Choroid plexus epithelial cell (primary cell): ENCODE measurements around the gene DIDO1.
"Not testable (repeated sequence)": the region's sequence is repeated elsewhere in the genome, so short reads cannot be mapped to it uniquely, and the experiment has no call there.

ENCODE experiments used
- DNase-seq: peaks from one replicate; pipeline ENCODE4 v3.0.0-alpha.2; 2010; ENCODE audit warnings: low read depth
- H3K4me3 ChIP-seq: 2 replicates; pipeline ENCODE4 v1.5.1; 2011; ENCODE audit warnings: low read depth, mild to moderate bottlenecking, control low read depth, low read length, moderate library complexity
- CTCF ChIP-seq: conservative IDR thresholded peaks from 2 replicates; pipeline ENCODE4 v1.5.1; 2011; ENCODE audit warnings: low read depth, mild to moderate bottlenecking, control low read depth, inconsistent platforms, low read length, moderate library complexity

The DIDO1 gene

GRCh38 chr20:62855120-62855519, 71.2 kb downstream of the DIDO1 start:
- no peak for TF ChIP-seq CTCF
- no peak for DNase-seq
- no peak overlapping the region for H3K4me3 ChIP-seq

DNA sequence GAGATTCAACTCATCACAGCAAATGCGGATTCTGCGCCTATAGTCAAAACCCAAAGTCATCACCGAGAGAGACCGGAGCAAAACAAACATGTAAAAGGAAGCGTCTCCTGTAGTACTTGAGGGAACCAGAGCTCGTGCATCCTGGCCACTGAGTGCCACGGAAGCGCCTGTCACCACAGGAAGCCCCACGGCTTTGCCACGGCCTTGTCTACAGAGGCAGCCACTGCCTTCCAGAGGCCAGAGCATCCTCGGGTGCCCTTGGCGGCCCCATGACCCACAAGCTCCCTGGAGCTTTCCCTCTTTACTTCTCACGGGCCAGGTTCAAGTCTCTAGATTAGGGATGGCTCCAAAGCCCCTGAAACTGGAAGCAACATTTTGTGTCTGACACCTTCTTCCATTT, 72.2 kb downstream of the DIDO1 start:
- no peak for TF ChIP-seq CTCF
- DNase-seq = no peak
- H3K4me3 ChIP-seq = no peak overlapping the region

DNA sequence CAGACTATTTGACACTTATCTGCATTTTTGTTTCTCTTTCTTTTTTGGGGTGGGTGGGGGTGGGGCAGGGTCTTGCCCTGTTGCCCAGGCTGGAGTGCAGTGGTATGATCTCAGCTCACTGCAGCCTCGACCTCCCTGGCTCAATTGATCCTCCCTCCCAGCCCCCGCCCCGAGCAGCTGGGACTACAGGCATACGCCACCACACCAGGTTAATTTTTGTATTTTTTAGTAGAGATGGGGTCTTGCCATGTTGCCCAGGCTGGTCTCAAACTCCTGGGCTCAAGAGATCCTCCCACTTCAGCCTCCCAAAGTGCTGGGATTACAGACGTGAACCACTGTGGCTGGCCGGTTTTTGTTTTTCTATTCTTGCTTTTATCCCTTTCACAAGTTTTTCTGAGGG, 73.0 kb downstream of the DIDO1 start:
- not testable (repeated sequence) for H3K4me3 ChIP-seq, DNase-seq

DNA sequence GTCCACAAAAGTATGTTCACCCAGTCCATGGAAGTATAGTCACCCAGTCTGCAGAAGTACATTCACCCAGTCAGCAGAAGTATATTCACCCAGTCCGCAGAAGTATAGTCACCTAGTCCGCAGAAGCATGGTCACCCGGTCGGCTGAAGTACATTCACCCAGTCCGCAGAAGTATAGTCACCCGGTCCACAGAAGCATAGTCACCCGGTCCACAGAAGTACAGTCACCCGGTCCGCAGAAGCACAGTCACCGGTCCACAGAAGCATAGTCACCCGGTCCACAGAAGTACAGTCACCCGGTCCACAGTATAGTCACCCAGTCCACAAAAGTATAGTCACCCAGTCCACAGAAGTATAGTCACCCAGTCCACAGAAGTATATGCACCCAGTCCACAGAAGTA, 73.5 kb downstream of the DIDO1 start:
- no peak for DNase-seq
- TF ChIP-seq CTCF = no peak
- H3K4me3 ChIP-seq = no peak overlapping the region

DNA sequence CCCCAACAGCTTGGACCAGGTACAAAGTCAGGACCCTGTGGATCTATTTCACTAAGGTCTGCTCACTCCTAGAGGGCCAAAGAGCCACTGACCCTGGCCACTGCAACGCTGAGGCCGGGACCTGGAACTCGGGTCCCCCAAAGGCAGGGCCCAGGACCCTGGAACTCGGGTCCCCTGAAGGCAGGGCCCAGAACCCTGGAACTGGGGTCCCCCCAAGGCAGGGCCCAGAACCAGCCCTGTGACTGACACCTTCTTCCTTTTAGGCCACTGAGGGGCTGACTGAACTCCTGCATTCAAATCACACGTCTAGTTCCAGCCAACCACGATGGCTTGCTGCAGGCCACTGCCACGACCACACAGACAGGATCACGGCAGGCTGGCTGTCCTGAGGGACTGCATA, 74.1 kb downstream of the DIDO1 start:
- TF ChIP-seq CTCF = no peak
- no peak for DNase-seq
- H3K4me3 ChIP-seq = no peak overlapping the region

- H3K4me3 ChIP-seq = no peak overlapping the region
- no peak for TF ChIP-seq CTCF
- no peak for DNase-seq
Measured at GRCh38 chr20:62850333-62850974, 75.9 kb downstream of the DIDO1 start.

DNA sequence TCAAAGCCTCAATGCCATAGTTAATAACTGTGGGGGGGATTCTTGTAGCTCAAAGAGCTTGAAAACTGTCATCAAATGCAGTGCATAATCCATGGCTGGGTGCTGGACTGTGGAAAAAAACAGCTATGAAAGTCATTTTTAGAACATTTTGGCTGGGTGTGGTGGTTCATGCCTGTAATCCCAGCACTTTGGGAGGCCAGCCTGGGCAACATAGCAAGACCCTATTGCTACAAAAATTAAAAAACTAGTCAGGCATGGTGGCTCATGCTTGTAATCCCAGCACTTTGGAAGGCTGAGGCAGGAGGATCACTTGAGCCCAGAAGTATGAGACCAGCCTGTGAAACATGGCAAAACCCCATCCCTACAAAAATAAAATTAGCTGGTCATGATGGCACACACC, 76.9 kb downstream of the DIDO1 start:
- TF ChIP-seq CTCF = no peak
- DNase-seq = no peak
- no peak overlapping the region for H3K4me3 ChIP-seq

- H3K4me3 ChIP-seq, DNase-seq: not testable (repeated sequence)
Measured at GRCh38 chr20:62848917-62849316, 77.4 kb downstream of the DIDO1 start.
